ENCODE data around the gene TP53I13.
A peak's percentile ranks its signal among the peaks of the same experiment; 100 is the strongest.

Gene TP53I13

GRCh38 chr17:29582254-29582765 lies 13.8 kb downstream of the TP53I13 start:
- DNase-seq, result no peak

- DNase-seq, result no peak
Observed at GRCh38 chr17:29582772-29583171, 14.3 kb downstream of the TP53I13 start.

GRCh38 chr17:29583324-29584248 lies 15.1 kb downstream of the TP53I13 start:
- no peak for DNase-seq

- DNase-seq, result no peak
Observed at GRCh38 chr17:29584452-29585079, 16.1 kb downstream of the TP53I13 start.

GRCh38 chr17:29585080-29585751 lies 16.7 kb downstream of the TP53I13 start:
- no peak for DNase-seq

GRCh38 chr17:29586676-29587469 lies 18.4 kb downstream of the TP53I13 start:
- DNase-seq, result no peak

DNA sequence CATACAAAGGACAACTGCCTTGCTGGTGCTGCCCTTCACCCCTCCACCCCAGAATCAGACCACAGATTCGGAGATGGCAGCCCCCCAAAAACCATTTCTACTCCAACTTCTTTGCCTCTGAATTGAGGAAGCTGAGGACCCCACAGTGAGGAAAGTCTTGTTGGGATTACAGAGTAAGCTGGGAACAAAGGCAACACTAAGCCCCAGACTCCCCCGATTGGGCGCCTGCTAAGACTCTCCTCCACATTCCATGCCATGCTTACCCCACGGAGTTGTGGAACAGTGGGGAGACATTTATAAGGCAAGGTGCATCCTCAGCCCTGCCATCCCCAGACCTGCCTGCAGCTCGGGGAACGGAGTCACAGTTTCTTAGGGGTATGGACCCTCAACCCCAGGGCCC lies 19.1 kb downstream of the TP53I13 start:
- DNase-seq, result no peak

GRCh38 chr17:29588017-29588561 lies 19.6 kb downstream of the TP53I13 start:
- DNase-seq, result no peak

- DNase-seq, result no peak
Observed at GRCh38 chr17:29588562-29589411, 20.3 kb downstream of the TP53I13 start.

DNA sequence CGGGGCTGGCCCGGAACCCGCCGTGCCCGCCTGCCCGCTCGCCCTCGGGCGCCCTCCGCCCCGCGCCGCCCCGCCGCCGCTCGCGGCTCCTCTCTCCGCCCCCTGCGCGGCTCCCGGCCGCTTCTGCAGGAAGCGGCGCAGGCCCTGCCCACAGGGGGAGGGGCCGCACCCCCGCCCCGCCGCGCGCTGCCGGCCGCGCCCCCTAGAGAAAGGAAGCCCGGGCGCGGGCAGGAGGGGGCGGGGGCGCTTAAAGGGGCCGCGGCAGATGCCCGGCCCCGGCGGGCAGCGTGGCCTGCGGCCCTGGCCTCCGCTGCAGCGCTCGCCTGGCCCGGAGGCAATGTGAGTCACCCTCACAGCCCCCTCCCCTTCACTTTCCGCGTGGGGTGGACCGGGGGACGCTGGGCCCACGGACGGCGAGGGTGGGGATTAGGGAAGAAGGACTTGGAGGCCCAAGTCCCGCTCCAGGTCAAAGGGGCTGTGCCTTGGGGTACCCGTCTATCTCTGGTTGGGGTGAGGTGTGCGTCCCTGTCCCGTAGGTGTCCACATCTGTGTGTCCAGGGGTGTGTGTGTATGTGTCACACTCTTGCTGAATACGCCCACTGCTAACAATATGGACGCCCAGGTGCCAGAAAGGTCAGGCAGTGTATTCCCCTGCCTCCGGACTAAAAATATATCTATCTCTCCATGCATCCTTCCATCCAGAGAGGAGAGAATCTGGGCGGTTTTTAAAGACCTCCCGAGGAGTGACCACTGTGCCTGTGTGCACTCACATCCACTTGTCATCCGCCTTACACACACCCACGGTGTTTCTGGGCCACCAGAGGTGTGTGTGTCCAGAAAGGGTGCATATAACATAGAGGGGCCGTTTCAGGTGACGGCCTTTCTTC lies 21.3 kb downstream of the TP53I13 start, which contains the start of gene GIT1:
Gene GIT1 (minus strand): TSS at position 125 of the 887 bp plus-strand sequence. CDS start 270 bp downstream, outside the sequence.
- DNase-seq, result peak; percentile 79

- no peak for DNase-seq
Observed at GRCh38 chr17:29590411-29591145, 22.1 kb downstream of the TP53I13 start.

DNA sequence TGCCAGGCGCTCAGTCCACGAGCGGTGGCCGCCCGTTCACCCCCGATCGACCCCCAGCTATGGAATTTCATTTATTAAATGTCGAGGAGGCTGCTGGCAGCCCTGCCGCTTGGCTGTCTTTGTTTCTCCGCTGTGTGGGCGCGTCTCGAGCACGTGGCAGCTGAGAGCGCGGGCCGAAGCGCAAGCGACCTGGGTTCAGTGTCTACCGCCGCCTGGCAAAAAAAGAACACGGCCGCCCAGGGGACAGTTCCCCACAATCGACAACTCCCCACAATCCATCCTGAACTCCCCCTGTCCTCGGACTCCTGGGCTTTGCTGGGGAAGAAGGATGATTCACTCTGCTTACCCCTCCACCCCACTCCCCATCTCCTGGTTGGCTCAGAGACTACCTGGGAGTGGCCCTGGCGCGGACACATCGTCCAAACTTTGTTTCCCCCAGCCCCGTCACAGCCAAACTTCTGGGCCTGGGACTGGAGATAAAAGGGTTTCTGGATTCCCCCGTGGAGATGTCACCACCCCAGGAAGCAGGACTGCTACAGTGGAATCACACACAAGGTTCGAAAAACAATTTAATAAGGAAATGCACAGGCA lies 22.7 kb downstream of the TP53I13 start:
- DNase-seq, result peak; percentile 70

- peak; percentile 89 for DNase-seq
Observed at GRCh38 chr17:29591737-29592608, 23.5 kb downstream of the TP53I13 start.

DNA sequence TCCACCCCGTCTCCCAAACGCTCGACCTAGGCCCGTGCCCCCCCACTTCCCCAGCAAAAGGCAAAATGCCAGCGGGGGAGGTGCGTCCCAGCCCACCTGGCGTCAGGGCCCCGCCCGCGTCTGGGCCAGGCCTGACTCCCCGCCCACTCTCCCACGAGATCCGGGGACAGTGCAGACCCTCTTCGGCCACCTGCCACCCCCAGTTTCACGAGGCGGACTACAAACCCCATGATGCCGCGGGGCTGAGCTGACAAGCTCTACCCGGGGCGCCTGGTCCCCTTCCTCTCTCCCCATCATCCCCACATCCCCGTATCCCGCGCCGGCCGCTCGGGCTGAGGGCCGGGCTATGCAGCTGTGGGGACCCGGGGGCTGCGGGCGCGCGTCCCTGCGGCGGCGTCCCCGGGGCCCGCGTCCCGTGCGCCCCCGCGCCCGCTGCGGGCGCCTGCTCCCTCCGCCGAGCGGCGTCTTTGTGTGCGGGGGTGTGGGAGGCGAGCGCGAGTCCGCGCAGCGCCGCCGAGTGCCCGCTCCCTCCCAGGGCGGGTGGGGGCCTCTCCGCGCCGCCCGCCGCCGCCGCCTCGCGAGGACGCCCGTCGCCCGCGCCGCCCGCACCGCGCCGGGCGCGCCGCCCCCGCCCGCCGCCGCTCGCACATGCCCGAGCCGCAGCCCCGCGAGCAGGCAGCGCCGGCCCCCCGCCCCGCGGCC lies 24.5 kb downstream of the TP53I13 start, which contains the start of gene ANKRD13B:
Gene ANKRD13B (plus strand): TSS at position 283 of the 702 bp plus-strand sequence. CDS start 490 bp downstream, outside the sequence.
- DNase-seq, result peak; percentile 24

DNA sequence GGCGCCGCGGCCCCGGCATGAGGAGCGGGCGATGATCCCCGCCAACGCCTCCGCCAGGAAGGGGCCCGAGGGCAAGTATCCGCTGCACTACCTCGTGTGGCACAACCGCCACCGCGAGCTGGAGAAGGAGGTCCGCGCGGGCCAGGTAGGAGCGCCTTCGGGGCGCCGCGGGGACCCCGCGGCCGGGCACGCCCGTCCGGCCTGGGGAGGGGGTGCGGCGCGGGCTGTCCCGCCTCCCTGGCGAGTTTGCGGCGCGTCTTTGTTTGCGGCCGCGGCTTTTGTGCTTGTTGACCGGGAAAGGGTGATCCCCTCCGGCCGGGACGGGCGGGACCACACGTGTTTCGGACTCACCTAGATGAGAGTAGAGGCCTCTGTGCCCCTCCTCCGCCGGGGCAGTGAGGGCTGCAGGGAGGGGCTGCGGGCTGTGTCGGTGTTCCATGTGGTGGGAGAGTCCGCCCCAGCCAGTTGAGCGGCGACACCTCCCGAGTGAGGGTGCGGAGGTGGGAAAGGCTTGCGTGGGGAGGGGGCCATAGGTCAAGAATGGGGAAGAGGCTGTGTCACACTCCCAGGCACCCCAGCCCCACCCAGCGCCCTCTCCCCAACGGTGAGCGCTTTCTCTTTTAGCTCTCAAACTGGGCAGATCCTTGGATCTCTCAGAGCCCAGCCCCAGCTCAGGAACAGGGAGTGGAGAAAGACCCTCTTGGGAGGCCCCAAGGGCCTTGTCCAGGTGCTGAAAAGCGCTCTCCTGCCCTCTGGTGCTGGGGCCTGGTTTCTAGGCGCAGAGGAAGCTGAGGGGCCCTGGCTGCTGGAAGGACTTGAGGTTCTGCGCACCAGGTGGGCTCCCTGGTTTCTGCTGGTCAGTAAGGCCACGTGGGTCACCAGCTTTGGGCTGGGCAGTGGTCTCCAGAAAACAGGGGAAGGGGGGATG lies 25.4 kb downstream of the TP53I13 start:
- no peak for DNase-seq

All from DMS153 (cell line).